ENCODE results near the gene G6PC2. TPM values are rescaled to one million over a fixed set of nuclear protein-coding genes. Genes with fewer than 3 reads are reported as not detected.
A peak's percentile ranks its signal among the peaks of the same experiment; 100 is the strongest.
"Not testable (repeated sequence)": the region's sequence is repeated elsewhere in the genome, so short reads cannot be mapped to it uniquely, and the experiment has no call there.

G6PC2 gene
- total RNA-seq: not detected

- ATAC-seq (ENCODE audit: low FRiP score): no peak
- DNase-seq (ENCODE audit: low spot score): no peak
- no peak for TF ChIP-seq CTCF (IDR thresholded peaks at IDR 0.05)
Measured at GRCh38 chr2:168901003-168901402, at the start of gene G6PC2. Gene G6PC2 (plus strand): TSS chr2:168901291. CDS start chr2:168901332, 41 bp downstream.

- no peak for TF ChIP-seq CTCF (IDR thresholded peaks at IDR 0.05)
- peak; percentile 40 for DNase-seq (ENCODE audit: low spot score)
Measured at GRCh38 chr2:168851674-168852320, 49.3 kb upstream of the G6PC2 start.

GRCh38 chr2:168852481-168852880 is 48.6 kb upstream of the G6PC2 start:
- DNase-seq (ENCODE audit: low spot score) (no peak), ATAC-seq (ENCODE audit: low FRiP score) (no peak)
- TF ChIP-seq CTCF (IDR thresholded peaks at IDR 0.05): no peak

More at GRCh38 chr2:168851674-168852320, 49.3 kb upstream of the G6PC2 start:
- ATAC-seq (ENCODE audit: low FRiP score): peak; percentile 62

GRCh38 chr2:168853471-168853870 is 47.6 kb upstream of the G6PC2 start:
- no peak for ATAC-seq (ENCODE audit: low FRiP score)
- TF ChIP-seq CTCF (IDR thresholded peaks at IDR 0.05): no peak

GRCh38 chr2:168854651-168855050 is 46.4 kb upstream of the G6PC2 start:
- TF ChIP-seq CTCF (IDR thresholded peaks at IDR 0.05): no peak
- no peak for DNase-seq (ENCODE audit: low spot score)
- ATAC-seq (ENCODE audit: low FRiP score): no peak

More at GRCh38 chr2:168853471-168853870, 47.6 kb upstream of the G6PC2 start:
- DNase-seq (ENCODE audit: low spot score): no peak

GRCh38 chr2:168855601-168856000 is 45.5 kb upstream of the G6PC2 start:
- ATAC-seq (ENCODE audit: low FRiP score) (no peak), DNase-seq (ENCODE audit: low spot score) (no peak)
- no peak for TF ChIP-seq CTCF (IDR thresholded peaks at IDR 0.05)

- no peak for TF ChIP-seq CTCF (IDR thresholded peaks at IDR 0.05)
- ATAC-seq (ENCODE audit: low FRiP score): no peak
- no peak for DNase-seq (ENCODE audit: low spot score)
Measured at GRCh38 chr2:168858146-168858545, 42.9 kb upstream of the G6PC2 start.

- not testable (repeated sequence) for DNase-seq (ENCODE audit: low spot score); ATAC-seq (ENCODE audit: low FRiP score)
Measured at GRCh38 chr2:168867164-168867563, 33.9 kb upstream of the G6PC2 start.

GRCh38 chr2:168870369-168870768 is 30.7 kb upstream of the G6PC2 start:
- not testable (repeated sequence) for DNase-seq (ENCODE audit: low spot score); ATAC-seq (ENCODE audit: low FRiP score)

GRCh38 chr2:168870824-168871223 is 30.3 kb upstream of the G6PC2 start:
- DNase-seq (ENCODE audit: low spot score): not testable (repeated sequence)

More at GRCh38 chr2:168870824-168871223, 30.3 kb upstream of the G6PC2 start:
- ATAC-seq (ENCODE audit: low FRiP score): not testable (repeated sequence)

Data from omental fat pad (tissue), 4 donors.